ENCODE data around the gene SH2D6. TPM values are rescaled to one million over a fixed set of nuclear protein-coding genes. Genes with fewer than 3 reads are reported as not detected.

The SH2D6 gene
- total and polyA plus RNA-seq, 9 of the 15 experiments (the other 6 are each of a cell fraction or from before 2014, with no cell fraction given): 0.07 to 0.76 (median 0.33) TPM; not detected in 2

- TF ChIP-seq, protein P1, sequence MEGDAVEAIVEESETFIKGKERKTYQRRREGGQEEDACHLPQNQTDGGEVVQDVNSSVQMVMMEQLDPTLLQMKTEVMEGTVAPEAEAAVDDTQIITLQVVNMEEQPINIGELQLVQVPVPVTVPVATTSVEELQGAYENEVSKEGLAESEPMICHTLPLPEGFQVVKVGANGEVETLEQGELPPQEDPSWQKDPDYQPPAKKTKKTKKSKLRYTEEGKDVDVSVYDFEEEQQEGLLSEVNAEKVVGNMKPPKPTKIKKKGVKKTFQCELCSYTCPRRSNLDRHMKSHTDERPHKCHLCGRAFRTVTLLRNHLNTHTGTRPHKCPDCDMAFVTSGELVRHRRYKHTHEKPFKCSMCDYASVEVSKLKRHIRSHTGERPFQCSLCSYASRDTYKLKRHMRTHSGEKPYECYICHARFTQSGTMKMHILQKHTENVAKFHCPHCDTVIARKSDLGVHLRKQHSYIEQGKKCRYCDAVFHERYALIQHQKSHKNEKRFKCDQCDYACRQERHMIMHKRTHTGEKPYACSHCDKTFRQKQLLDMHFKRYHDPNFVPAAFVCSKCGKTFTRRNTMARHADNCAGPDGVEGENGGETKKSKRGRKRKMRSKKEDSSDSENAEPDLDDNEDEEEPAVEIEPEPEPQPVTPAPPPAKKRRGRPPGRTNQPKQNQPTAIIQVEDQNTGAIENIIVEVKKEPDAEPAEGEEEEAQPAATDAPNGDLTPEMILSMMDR (IDR thresholded peaks at IDR 0.05 in 2 of 3, conservative IDR thresholded peaks at IDR 0.05 in 1 of 3; ENCODE audit: insufficient read depth in 2 of 3, low read depth in 1 of 3, low read length in 3 of 3): peak in 2 of 3 experiments; percentile 15 to 22; a peak in 1 of 6 replicates
- TF ChIP-seq ZNF740 (CRISPR knock-in tag; IDR thresholded peaks at IDR 0.05) (no peak), ZNF740 (tag; IDR thresholded peaks at IDR 0.05) (no peak), RAD21 (CRISPR knock-in tag; conservative IDR thresholded peaks at IDR 0.05 in 1 of 2, IDR thresholded peaks at IDR 0.05 in 1 of 2) (peak in 1 of 2 experiments; percentile 27; a peak in 2 of 4 replicates), TCF15 (CRISPR knock-in tag; IDR thresholded peaks at IDR 0.05) (0 out of 2 replicates have a peak, but pooled peaks have one; percentile 30)
These were observed 17.7 kb downstream of the SH2D6 start (continued) for GRCh38 chr2:85435981-85436835.

Measured in K562 (cell line).